ENCODE results near the gene SIK3. TPM values are rescaled to one million over a fixed set of nuclear protein-coding genes. Genes with fewer than 3 reads are reported as not detected.

SIK3 gene
- total RNA-seq, 1 donor from 2014 or later, result 32.0 TPM

DNA sequence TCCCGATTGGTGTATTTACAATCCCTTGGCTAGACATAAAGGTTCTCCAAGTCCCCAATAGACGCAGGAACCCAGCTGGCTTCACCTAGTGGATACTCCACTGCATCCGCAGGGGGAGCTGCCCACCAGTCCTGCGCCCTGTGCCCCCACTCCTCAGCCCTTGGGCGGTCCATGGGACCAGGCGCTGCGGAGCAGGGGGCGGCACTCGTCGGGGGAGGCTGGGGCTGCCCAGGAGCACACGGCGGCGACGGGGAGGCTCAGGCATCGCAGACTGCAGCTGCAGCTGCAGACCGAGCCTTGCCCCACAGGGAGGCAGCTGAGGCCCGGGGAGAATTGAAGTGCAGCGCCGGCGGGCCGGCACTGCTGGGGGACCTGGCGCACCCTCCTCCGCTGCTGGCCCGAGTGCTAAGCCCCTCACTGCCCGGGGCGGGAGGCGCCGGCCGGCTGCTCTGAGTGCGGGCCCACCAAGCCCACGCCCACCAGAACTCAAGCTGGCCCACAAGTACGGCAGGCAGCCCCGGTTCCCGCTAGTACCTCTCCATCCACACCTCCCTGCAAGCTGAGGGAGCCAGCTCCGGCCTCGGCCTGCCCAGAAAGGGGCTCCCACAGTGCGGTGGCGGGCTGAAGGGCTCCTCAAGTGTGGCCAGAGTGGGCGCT lies 12.2 kb upstream of the SIK3 start:
- DNase-seq, result no peak

- no peak for DNase-seq
Measured at GRCh38 chr11:117107701-117108590, 9.7 kb upstream of the SIK3 start.

- DNase-seq, result no peak
Measured at GRCh38 chr11:117100556-117100955, 2.3 kb upstream of the SIK3 start.

- DNase-seq, result no peak
Measured at GRCh38 chr11:117099696-117100095, 1.5 kb upstream of the SIK3 start.

DNA sequence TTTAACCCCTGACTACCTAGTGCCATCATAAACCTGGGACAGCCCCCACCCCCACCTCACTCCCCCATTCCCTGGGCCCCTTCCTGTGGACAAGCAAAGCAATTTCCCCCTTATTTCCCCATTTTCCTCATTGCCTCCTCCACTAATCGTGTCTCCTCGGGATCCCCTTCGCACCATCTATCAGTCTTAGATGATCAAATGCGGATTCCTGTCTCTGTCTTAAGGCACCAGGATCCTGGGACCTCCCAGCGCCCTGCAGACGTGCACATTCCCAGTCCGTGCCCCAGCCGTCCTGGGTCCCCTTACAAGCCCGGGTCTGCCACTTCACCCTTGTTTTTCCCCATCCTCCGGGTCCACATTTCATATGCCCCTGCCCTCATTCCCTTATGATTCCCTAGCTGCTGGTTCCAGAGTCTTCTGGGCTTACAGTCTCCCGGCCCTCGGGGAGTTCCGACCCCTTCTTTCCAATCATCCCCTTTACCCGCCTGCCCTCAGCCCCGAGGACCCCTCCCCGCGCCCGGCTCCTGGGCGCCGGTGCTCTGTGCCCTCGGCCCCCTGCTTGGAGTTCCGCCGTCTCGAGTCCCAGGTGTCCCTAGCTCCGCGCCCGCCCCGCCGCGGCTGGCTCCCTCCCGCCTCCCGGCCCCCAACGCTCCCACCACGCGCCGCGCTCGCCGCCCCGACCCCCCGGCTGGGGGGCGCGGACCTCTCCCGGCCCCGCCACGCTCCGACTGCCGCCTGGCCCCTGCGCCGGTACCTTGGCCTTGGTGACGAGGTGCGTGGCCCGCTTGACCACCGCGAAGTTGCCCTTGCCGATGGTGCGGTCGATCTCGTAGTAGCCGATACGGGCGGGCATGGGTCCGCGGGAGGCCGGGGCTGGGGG lies 599 bp downstream of the SIK3 start:
- peak; percentile 56 for DNase-seq

- peak; percentile 30 for DNase-seq
Measured at GRCh38 chr11:117097014-117097388, 1.2 kb downstream of the SIK3 start.

- DNase-seq, result peak; percentile 37
Measured at GRCh38 chr11:117096201-117096991, 1.8 kb downstream of the SIK3 start.

DNA sequence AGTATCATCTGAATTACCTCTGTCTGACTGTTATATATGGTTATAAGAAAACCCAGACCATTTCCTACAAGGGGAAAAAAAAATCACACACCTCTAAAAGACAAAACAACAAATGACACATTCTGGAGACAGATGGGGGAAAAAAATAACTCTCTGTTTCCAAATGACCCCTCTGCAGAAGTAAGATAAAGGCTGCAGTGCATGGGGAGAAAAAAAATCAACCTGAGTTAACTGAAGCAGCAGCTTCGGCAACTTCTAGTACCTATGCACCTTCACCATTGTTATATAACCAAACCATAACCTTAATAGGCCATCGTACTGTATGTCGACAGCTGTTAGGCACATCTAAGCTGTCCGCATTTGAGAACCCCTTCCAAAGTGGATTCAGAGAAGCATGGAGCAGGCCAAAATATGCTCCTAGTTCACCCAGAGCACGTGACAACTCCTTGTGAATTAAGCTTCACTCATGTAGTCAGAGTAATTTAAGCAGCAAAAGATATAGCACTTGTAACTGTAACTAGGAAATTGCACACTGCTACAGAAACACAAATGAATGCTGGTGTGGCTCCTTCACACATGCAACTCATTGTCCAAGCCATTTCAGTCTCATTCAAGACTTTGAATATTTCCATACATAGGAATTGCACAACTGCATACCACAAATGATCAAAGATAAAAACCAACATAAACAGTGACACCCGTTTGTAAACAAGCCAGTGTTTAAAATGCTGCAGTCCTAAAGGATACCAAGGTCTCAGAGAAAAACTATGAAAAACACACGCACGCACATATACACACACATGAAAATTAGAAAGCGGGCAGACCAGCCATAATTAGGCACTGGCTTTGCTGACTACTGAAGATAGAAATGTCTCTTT lies 2.7 kb downstream of the SIK3 start:
- DNase-seq, result peak; percentile 50

- DNase-seq, result peak; percentile 48
Measured at GRCh38 chr11:117094776-117095175, 3.5 kb downstream of the SIK3 start.

GRCh38 chr11:117092951-117093590 lies 5.2 kb downstream of the SIK3 start:
- no peak for DNase-seq

GRCh38 chr11:117091753-117092477 lies 6.3 kb downstream of the SIK3 start:
- no peak for DNase-seq

DNA sequence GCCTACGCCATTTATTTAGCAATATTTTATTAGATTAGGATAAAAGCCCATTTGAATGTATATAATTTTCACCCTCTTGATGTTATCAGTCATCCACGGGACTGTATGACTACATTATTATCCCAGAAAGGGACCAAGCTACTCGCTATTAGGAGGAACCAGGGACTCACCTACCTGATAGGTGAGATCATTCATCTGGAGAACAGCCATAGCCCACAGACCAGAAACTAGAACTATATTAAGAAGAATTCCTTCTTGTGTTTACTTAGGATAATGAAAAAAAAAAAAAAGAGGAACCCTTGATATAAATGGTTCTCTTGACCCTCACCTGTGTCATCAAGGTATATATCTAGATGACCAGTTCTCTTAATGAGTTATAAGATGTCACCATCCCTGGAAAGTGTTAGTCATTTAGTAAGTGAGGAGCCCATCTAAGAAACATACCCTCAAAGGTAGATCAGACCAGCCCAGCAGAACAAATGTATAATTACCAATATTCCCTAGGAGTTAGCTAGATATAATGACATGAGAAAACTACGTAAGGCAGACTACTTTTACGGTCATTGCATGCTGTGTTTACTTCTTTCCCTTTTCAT lies 8.0 kb downstream of the SIK3 start:
- no peak for DNase-seq

DNA sequence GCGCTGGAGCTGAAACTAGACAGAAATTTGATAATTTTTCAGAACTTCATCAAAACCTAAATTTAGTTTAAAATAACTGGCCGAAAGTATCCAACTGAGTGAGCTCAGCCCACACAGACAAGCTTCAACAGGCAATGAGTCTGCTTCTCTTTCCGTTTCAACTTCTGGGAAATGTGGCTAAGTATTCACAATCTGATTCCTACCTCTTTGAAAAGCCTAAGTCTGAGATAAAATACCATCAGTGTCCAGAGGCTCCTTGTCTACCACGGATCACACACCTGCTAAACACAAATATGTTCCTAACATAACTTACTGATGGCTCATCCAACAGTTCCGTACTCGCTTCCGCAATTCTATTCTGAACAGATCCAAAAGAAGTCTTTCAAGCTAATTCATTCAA lies 8.5 kb downstream of the SIK3 start:
- no peak for DNase-seq

DNA sequence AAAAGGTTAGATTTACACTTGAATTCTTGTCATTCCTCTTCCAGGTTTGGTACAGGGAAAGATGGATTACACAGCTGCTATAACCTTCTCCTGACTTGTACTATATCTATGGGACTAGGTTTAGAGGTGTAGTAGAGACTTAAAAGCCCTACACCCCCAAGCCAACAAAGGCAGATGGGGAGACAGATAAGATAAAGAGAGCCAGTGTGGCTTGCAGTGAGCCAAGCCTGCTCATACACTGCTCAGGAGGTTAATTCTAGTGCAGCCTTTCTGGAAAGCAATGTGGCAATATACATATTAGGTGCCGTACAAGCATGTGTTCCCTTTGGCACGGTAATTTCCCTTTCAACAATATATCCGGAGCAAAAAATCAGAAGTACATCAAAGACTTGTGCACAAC lies 10.8 kb downstream of the SIK3 start:
- DNase-seq, result no peak

GRCh38 chr11:117084992-117085391 lies 13.2 kb downstream of the SIK3 start:
- no peak for DNase-seq

- DNase-seq, result peak; percentile 33
Measured at GRCh38 chr11:117083011-117083935, 15.0 kb downstream of the SIK3 start.

DNA sequence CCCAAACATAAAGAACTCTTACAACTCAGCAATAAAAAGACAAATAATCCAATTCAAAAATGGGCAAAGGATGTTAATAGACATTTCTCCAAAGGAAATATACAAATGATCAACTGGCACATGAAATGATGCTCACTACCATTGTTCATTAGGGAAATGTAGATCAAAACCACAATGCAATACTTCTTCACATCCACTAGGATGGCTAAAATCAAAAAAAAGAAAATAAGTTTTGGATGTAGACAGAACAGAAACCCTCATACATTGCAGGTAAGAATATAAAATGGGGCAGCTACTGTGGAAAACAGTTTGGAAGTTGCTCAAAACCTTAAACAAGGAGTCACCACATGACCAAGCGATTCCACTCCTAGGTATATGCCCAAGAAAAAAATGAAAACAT lies 16.3 kb downstream of the SIK3 start:
- DNase-seq, result no peak

GRCh38 chr11:117080370-117080769 lies 17.9 kb downstream of the SIK3 start:
- no peak for DNase-seq

Measured in tongue (tissue), 2 donors.